Testis (tissue), 3 donors: Measurements from ENCODE around the gene SLIT3. TPM values are rescaled to one million over a fixed set of nuclear protein-coding genes. Genes with fewer than 3 reads are reported as not detected.

Experiments
- DNase-seq: peaks from one replicate; pipeline ENCODE4 v3.0.0-alpha.2; 2019
- H3K27ac ChIP-seq, 2 donors: fragments of 200-600 bp; sonication (generic); one replicate each; pipeline ENCODE4 v1.5.1; 2019
- H3K27me3 ChIP-seq: fragments of 200-600 bp; sonication (generic); one replicate; pipeline ENCODE4 v1.5.1; 2019
- H3K36me3 ChIP-seq: fragments of 200-600 bp; sonication (generic); one replicate; pipeline ENCODE4 v1.5.1; 2017; ENCODE audit warnings: low read depth; ENCODE audit errors: missing control alignments
- H3K4me1 ChIP-seq: fragments of 200-600 bp; sonication (generic); one replicate; pipeline ENCODE4 v1.5.1; 2019
- H3K4me3 ChIP-seq, 2 donors: fragments of 200-600 bp; sonication (generic); one replicate each; pipeline ENCODE4 v1.5.1; 2017 to 2019
- H3K9me3 ChIP-seq: fragments of 200-600 bp; sonication (generic); one replicate; pipeline ENCODE4 v1.5.1; 2017
- CTCF ChIP-seq, 3 experiments: fragments of 450-650 bp in 2 of 3; fragments of 200-600 bp in 1 of 3; sonication (generic) in 1 of 3; IDR thresholded peaks; one replicate each; pipeline ENCODE4 v1.5.1; 2016 to 2019; ENCODE audit warnings: antibody characterized with exemption in 3 of 3, mild to moderate bottlenecking in 2 of 3, moderate library complexity in 1 of 3
- POLR2A ChIP-seq: fragments of 450-650 bp; IDR thresholded peaks from one replicate; pipeline ENCODE4 v1.6.1; 2017; ENCODE audit warnings: antibody characterized with exemption, mild to moderate bottlenecking, moderate library complexity
- WGBS, 2 donors: methylation state at CpG; one replicate each; pipeline ENCODE4 v1.1.5; 2018; 5-methylcytosine and 5-hydroxymethylcytosine counted together
- intact Hi-C: fragments of 100-400 bp; cut with DNase I; formaldehyde crosslinking; loops from one replicate; pipeline ENCODE4 v1.15.1; 2023; ENCODE audit warnings: low total_unique reads
- polyA plus RNA-seq: library from polyadenylated mRNA; stranded (reverse); fragments of 350-450 nt; fragmentation: Illumina TruSeq; extraction: RNeasy Lipid Tissue Mini Kit (QIAGEN cat#74804); gene quantifications from one replicate; pipeline ENCODE4 v1.2.3, GENCODE V29; 2014; ENCODE audit warnings: low read depth, low replicate concordance; ENCODE audit not compliant: insufficient read depth
- total RNA-seq, 2 donors: library from RNA; depleted of rRNA; stranded (reverse); fragments of >200 nt; gene quantifications; one replicate each; pipeline ENCODE4 v1.2.3, GENCODE V29; 2016

SLIT3 gene
- total and polyA plus RNA-seq, 3 donors from 2014 or later: 4.8 to 23.2 (median 7.8) TPM

- TF ChIP-seq POLR2A (no peak), CTCF (IDR thresholded peaks at IDR 0.05) (no peak)
- H3K9me3 ChIP-seq: no peaks in the 10 kb centered on the region
- intact Hi-C loops: no loop called here
- no peaks in the 10 kb centered on the region for H3K36me3 ChIP-seq
- DNase-seq: no peak
- H3K4me3 ChIP-seq: no peak overlapping the region
- H3K4me1 ChIP-seq: no peaks in the 10 kb centered on the region
- H3K27ac ChIP-seq: no peak overlapping the region
- WGBS, 2 donors: 65 to 73% methylated on average over 2 of the region's 2 CpGs
- no peaks in the 10 kb centered on the region for H3K27me3 ChIP-seq
These were observed 199.0 kb downstream of the SLIT3 start for GRCh38 chr5:169101966-169102365.

- no peak for DNase-seq
- Histone ChIP-seq H3K9me3 (no peaks in the 10 kb centered on the region), H3K27ac (no peak overlapping the region), H3K27me3 (no peaks in the 10 kb centered on the region), H3K4me1 (no peaks in the 10 kb centered on the region), H3K36me3 (no peaks in the 10 kb centered on the region), H3K4me3 (no peak overlapping the region)
- TF ChIP-seq POLR2A (no peak), CTCF (IDR thresholded peaks at IDR 0.05) (no peak)
- WGBS, 2 donors: 95 to 96% methylated on average over 2 of the region's 2 CpGs
- intact Hi-C loops: no loop called here
These were observed 200.2 kb downstream of the SLIT3 start for GRCh38 chr5:169100735-169101075.

GRCh38 chr5:169099801-169100734 is 200.9 kb downstream of the SLIT3 start:
- DNase-seq: no peak
- H3K4me3 ChIP-seq: no peak overlapping the region
- no peaks in the 10 kb centered on the region for H3K9me3 ChIP-seq
- H3K27me3 ChIP-seq: no peaks in the 10 kb centered on the region
- intact Hi-C loops: no loop called here
- H3K4me1 ChIP-seq: no peaks in the 10 kb centered on the region
- H3K27ac ChIP-seq: no peak overlapping the region
- 62 to 73% methylated on average over 10 of the region's 10 CpGs for WGBS, 2 donors
- H3K36me3 ChIP-seq: no peaks in the 10 kb centered on the region
- no peak for TF ChIP-seq CTCF (IDR thresholded peaks at IDR 0.05)

- Histone ChIP-seq H3K27me3 (no peaks in the 10 kb centered on the region), H3K27ac (no peak overlapping the region), H3K36me3 (no peaks in the 10 kb centered on the region), H3K4me1 (no peaks in the 10 kb centered on the region), H3K9me3 (no peaks in the 10 kb centered on the region), H3K4me3 (no peak overlapping the region)
- TF ChIP-seq POLR2A (no peak), CTCF (IDR thresholded peaks at IDR 0.05) (no peak)
- intact Hi-C loops: no loop called here
- 75 to 78% methylated on average over 12 of the region's 12 CpGs for WGBS, 2 donors
- no peak for DNase-seq
These were observed 202.4 kb downstream of the SLIT3 start for GRCh38 chr5:169098331-169099121.
